Measurements from ENCODE around the gene TPI1.
"Not testable (repeated sequence)": the region's sequence is repeated elsewhere in the genome, so short reads cannot be mapped to it uniquely, and the experiment has no call there.

Gene TPI1

DNA sequence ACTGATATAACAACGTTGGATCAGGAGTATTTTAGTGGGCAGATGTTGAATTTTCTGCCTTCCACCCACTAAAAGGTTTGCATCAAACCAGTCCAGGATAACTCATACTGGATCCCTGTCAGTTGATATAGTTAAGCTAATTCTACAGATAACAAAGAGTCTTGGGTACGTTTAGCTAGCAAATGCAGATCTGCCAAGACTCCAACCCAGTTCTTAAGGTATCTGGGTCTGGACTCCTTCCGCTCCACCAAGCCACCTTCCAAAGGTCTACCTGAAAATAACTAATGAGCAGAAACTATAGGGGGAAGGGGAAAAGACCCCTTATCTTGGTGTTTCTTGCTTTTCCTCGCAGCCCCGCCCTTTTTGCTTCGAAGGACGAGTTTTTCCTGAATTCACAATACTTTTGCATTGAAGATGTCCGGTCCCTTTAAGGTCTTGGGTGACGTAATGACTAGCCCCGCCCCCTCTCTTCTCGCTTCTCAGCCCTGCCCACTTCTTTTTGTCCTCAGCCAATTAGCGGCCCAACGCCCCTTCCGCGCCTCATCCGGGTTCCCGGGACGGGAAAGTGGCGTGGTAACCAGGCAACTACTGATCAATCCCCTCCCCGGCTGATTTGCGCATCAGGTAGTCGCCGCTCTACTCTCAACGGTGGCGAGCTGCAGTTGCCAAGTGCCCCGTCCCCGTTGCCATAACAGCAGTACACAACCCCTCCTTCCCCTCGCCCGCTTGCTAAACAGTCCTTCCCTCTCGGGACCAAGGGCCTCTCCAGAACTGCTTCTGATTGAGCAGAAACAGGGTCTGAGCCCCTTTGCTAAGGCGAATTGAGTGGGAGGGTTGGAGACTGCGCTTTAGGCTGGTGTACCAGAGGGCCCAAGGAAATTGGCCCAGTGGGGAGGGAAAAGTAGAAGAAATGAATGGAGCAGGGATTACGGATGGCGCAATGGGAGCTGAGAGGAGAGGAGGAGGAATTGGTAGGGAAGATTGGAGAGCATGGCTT, 37.2 kb downstream of the TPI1 start, which contains the start of gene LRRC23:
Gene LRRC23 (plus strand): TSS at position 543 of the 997 bp plus-strand sequence. CDS start 812 bp downstream, outside the sequence.
- H3K9me3 ChIP-seq (ENCODE audit: control insufficient read depth, low read length): no peaks in the 10 kb centered on the region
- peak; percentile 98 to 99 (median 98) for DNase-seq
- H3K4me3 ChIP-seq (ENCODE audit: insufficient read depth, low read depth, low read length, poor library complexity, severe bottlenecking): peak within 1 kb of the TSS; percentile 59
- H3K36me3 ChIP-seq (ENCODE audit: control insufficient read depth, insufficient read depth, low read length): no peaks in the 10 kb centered on the region
- peaks cover 7% of the 10 kb centered on the region for H3K4me1 ChIP-seq (ENCODE audit: control insufficient read depth, insufficient read depth, low read length, poor library complexity, severe bottlenecking)
- peak within 1 kb of the TSS; percentile 91 for H3K27ac ChIP-seq (ENCODE audit: insufficient read depth, low read length, poor library complexity, severe bottlenecking)
- H3K27me3 ChIP-seq (replicated peaks; ENCODE audit: control insufficient read depth, insufficient read depth, low read length, poor library complexity, severe bottlenecking): no peaks in the 10 kb centered on the region

DNA sequence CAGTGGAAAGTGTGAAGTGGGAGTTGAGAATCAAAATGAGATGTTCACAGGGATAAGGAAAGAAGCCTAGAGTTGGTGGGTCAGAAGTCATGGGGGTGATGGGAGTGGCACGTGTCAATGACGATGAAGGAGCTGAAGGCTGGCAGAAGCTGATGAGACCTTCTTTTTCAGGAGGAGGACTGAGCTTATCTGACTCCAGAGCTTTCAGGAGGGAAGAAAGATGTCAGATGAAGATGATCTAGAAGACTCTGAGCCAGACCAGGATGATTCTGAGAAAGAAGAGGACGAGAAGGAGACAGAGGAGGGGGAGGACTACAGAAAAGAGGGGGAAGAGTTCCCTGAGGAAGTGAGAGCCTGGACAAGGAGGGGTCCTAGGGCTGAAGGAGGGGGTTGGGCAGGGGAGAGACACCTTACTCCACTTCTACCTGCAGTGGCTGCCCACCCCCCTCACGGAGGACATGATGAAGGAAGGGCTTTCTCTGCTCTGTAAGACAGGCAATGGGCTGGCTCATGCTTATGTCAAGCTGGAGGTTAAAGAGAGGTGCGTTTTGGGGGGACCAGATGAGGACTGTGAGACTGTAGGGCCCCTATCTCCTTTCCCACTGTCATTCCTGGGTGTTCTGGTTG, 38.2 kb downstream of the TPI1 start:
- no peak for DNase-seq
- H3K36me3 ChIP-seq (ENCODE audit: control insufficient read depth, insufficient read depth, low read length): no peaks in the 10 kb centered on the region
- H3K4me1 ChIP-seq (ENCODE audit: control insufficient read depth, insufficient read depth, low read length, poor library complexity, severe bottlenecking): peaks cover 7% of the 10 kb centered on the region
- H3K27me3 ChIP-seq (replicated peaks; ENCODE audit: control insufficient read depth, insufficient read depth, low read length, poor library complexity, severe bottlenecking): no peaks in the 10 kb centered on the region
- no peak overlapping the region for H3K4me3 ChIP-seq (ENCODE audit: insufficient read depth, low read depth, low read length, poor library complexity, severe bottlenecking)
- peak overlapping the region; percentile 91 for H3K27ac ChIP-seq (ENCODE audit: insufficient read depth, low read length, poor library complexity, severe bottlenecking)
- no peaks in the 10 kb centered on the region for H3K9me3 ChIP-seq (ENCODE audit: control insufficient read depth, low read length)

DNA sequence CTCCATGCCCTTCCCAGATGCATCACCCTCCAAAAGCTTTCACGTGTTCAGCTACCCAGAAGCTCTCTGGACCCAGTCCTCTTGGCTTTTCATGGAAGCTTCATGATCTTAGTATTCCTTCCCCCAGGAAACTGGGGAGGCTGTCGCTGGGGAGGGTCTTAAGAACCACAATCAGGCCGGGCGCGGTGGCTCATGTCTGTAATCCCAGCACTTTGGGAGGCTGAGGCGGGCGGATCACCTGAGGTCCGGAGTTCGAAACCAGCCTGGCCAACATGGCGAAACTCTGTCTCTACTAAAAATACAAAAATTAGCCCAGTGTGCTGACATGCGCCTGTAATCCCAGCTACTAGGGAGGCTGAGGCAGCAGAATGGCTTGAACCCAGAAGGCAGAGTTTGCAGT, 40.8 kb downstream of the TPI1 start:
- not testable (repeated sequence) for H3K27me3 ChIP-seq (replicated peaks; ENCODE audit: control insufficient read depth, insufficient read depth, low read length, poor library complexity, severe bottlenecking); DNase-seq; H3K36me3 ChIP-seq (ENCODE audit: control insufficient read depth, insufficient read depth, low read length); H3K27ac ChIP-seq (ENCODE audit: insufficient read depth, low read length, poor library complexity, severe bottlenecking); H3K4me1 ChIP-seq (ENCODE audit: control insufficient read depth, insufficient read depth, low read length, poor library complexity, severe bottlenecking); H3K9me3 ChIP-seq (ENCODE audit: control insufficient read depth, low read length); H3K4me3 ChIP-seq (ENCODE audit: insufficient read depth, low read depth, low read length, poor library complexity, severe bottlenecking)

DNA sequence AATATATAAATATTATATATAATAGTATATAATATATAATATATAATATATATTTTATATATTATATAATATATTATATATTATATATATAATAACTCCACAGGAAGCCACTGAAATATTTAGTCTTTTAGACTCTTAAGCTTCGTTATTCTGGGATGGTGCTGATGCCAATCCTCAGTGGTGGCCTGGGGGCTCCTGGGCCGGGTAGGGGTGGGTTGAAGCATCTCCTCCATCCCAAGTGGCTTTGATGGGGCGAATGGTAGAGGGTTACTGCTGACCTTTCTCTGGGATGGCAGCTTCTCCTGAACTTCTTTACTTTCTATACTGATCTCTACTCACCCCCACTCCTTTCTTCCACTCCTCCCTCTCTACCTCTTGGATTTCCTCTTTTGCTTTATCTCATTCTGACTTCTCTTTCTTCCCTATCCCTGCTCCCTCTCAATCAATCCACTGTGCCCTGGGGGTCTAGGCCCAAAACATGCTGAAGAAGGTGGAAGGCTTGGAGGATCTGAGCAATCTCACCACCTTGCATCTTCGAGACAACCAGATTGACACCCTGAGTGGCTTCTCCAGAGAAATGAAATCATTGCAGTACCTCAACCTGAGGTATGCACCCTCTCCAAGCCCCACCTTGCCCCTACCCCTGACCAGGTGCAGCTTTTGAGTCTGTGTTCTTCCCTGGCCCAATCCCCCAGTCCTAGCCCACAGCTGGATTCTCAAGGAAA, 42.3 kb downstream of the TPI1 start:
- H3K36me3 ChIP-seq (ENCODE audit: control insufficient read depth, insufficient read depth, low read length): no peaks in the 10 kb centered on the region

DNA sequence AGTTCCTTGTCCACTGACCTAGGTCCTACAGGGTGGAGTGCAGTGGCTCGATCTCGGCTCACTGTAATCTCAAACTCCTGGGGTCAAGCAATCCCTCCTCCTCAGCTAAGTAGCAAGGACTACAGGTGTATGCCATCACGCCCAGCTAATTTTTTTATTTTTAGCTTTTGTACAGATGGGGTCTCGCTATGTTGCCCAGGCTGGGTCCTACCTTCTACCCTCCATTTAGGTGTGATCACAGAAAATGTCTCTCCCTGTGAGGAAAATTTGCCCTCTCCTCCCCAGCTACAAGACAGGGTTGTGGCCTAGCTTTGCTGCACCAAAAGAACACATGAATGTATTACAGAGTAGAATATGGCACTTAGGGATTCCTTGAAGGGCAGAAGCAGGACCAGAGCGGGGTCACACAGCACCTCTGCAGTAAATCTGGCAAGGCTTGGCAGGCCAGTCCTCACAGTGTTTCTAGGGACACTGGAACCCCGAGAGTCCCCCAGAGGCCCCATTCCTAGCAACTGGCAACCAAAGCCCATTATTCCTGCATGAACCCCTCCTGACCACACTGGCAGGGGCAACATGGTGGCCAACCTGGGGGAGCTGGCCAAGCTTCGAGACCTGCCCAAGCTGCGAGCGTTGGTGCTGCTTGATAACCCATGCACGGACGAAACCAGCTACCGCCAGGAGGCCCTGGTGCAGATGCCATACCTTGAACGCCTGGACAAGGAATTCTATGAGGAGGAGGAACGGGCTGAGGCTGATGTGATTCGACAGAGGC, 45.0 kb downstream of the TPI1 start:
- H3K4me1 ChIP-seq (ENCODE audit: control insufficient read depth, insufficient read depth, low read length, poor library complexity, severe bottlenecking): peaks cover 18% of the 10 kb centered on the region
- no peak overlapping the region for H3K4me3 ChIP-seq (ENCODE audit: insufficient read depth, low read depth, low read length, poor library complexity, severe bottlenecking)
- peaks cover 9% of the 10 kb centered on the region for H3K36me3 ChIP-seq (ENCODE audit: control insufficient read depth, insufficient read depth, low read length)
- no peak for DNase-seq
- H3K9me3 ChIP-seq (ENCODE audit: control insufficient read depth, low read length): no peaks in the 10 kb centered on the region
- no peak overlapping the region for H3K27ac ChIP-seq (ENCODE audit: insufficient read depth, low read length, poor library complexity, severe bottlenecking)
- no peaks in the 10 kb centered on the region for H3K27me3 ChIP-seq (replicated peaks; ENCODE audit: control insufficient read depth, insufficient read depth, low read length, poor library complexity, severe bottlenecking)

More for the DNA sequence above, 42.3 kb downstream of the TPI1 start:
- H3K27me3 ChIP-seq (replicated peaks; ENCODE audit: control insufficient read depth, insufficient read depth, low read length, poor library complexity, severe bottlenecking): no peaks in the 10 kb centered on the region
- peaks cover 13% of the 10 kb centered on the region for H3K4me1 ChIP-seq (ENCODE audit: control insufficient read depth, insufficient read depth, low read length, poor library complexity, severe bottlenecking)
- no peaks in the 10 kb centered on the region for H3K9me3 ChIP-seq (ENCODE audit: control insufficient read depth, low read length)
- no peak overlapping the region for H3K27ac ChIP-seq (ENCODE audit: insufficient read depth, low read length, poor library complexity, severe bottlenecking)
- no peak for DNase-seq
- H3K4me3 ChIP-seq (ENCODE audit: insufficient read depth, low read depth, low read length, poor library complexity, severe bottlenecking): no peak overlapping the region

DNA sequence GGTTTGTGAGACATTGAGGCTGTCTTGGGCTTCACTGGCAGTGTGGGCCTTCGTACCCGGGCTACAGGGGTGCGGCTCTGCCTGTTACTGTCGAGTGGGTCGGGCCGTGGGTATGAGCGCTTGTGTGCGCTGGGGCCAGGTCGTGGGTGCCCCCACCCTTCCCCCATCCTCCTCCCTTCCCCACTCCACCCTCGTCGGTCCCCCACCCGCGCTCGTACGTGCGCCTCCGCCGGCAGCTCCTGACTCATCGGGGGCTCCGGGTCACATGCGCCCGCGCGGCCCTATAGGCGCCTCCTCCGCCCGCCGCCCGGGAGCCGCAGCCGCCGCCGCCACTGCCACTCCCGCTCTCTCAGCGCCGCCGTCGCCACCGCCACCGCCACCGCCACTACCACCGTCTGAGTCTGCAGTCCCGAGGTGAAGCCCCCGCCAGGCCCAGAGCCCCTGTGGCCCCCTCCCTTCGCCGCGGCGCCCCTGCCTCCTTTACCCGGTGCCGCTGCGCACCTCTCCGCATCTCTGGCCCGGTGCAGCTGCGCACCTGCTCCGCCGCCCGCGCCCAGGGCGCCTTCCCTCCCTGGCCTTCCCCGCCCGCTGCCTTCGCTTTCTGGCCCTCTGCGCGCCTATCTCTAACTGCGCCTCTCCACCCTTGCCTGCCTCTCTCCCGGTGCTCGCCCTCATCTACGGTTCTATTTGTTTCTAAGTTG, 47.1 kb downstream of the TPI1 start, which contains the start of gene ENO2:
Gene ENO2 (plus strand): TSS at position 335 of the 701 bp plus-strand sequence. CDS start 1,253 bp downstream, outside the sequence.
- peak within 1 kb of the TSS; percentile 56 for H3K4me3 ChIP-seq (ENCODE audit: insufficient read depth, low read depth, low read length, poor library complexity, severe bottlenecking)
- H3K4me1 ChIP-seq (ENCODE audit: control insufficient read depth, insufficient read depth, low read length, poor library complexity, severe bottlenecking): peaks cover 18% of the 10 kb centered on the region
- no peaks in the 10 kb centered on the region for H3K27me3 ChIP-seq (replicated peaks; ENCODE audit: control insufficient read depth, insufficient read depth, low read length, poor library complexity, severe bottlenecking)
- no peaks in the 10 kb centered on the region for H3K9me3 ChIP-seq (ENCODE audit: control insufficient read depth, low read length)
- peak within 1 kb of the TSS; percentile 89 for H3K27ac ChIP-seq (ENCODE audit: insufficient read depth, low read length, poor library complexity, severe bottlenecking)
- DNase-seq: peak; percentile 76 to 88 (median 83)
- H3K36me3 ChIP-seq (ENCODE audit: control insufficient read depth, insufficient read depth, low read length): peaks cover 12% of the 10 kb centered on the region

DNA sequence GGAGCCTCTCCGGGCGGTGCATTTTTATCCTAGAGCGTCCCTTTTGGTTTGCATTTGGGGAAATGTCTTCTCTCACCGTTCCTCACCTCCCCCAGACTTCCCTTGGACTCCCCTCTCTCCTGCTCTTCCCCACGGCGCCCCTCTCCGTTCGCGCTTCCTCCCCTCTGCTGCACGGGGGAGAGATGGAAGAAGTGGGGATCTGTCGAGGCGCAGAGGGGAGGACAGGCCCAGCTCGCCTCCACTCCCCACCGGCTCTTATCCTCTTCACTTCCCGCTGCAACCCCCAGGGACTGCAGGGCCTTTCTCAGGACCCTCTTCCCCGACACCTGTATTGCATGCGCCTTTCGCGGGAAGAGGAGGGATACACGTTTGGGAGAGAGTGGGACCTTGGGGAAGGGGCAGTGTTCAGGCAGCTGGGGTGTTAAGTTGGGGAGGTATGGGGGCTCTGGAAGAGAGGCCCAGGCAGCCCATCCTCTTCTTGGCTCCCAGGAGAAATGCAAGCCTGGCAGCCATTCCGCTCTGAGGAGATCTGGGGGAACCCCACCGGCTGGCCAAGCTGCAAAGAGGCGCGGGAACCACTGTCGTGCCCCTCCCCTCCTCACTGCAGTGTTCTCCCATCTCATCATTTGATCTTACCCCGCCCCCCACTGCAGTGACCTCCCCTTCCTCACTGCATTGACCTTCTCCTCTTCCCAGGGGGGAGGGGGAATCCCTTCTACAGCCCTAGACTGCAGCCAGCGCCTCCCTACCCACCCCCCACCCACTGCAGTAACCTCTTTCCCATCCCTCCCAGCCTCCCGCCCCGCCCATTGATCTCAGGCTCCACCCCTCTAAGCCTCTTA, 47.8 kb downstream of the TPI1 start:
- Histone ChIP-seq H3K4me1 (ENCODE audit: control insufficient read depth, insufficient read depth, low read length, poor library complexity, severe bottlenecking) (peaks cover 18% of the 10 kb centered on the region), H3K27ac (ENCODE audit: insufficient read depth, low read length, poor library complexity, severe bottlenecking) (peak overlapping the region; percentile 89), H3K36me3 (ENCODE audit: control insufficient read depth, insufficient read depth, low read length) (peaks cover 12% of the 10 kb centered on the region), H3K27me3 (replicated peaks; ENCODE audit: control insufficient read depth, insufficient read depth, low read length, poor library complexity, severe bottlenecking) (no peaks in the 10 kb centered on the region), H3K4me3 (ENCODE audit: insufficient read depth, low read depth, low read length, poor library complexity, severe bottlenecking) (peak overlapping the region; percentile 56), H3K9me3 (ENCODE audit: control insufficient read depth, low read length) (no peaks in the 10 kb centered on the region)
- no peak for DNase-seq

DNA sequence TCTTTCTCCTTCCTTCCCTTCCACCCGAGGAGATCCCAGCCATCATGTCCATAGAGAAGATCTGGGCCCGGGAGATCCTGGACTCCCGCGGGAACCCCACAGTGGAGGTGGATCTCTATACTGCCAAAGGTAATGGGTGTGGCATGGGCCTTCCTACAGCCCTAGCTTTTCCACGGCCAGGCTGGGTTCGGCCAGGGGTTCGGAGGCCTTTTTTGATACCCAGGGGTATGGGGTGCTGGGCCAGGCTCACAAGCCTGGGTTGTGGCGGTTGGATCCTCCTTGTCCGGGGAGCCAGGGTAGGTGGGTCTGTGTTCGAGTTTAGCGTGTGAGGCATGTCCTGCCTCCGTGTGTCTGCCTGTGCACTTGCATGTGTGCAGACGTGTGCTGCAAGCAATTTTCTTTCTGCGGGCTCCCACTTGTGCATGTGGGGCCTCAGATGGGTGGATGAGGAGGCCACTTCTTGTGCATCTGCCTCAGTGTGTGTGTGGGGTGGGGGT, 48.5 kb downstream of the TPI1 start:
- Histone ChIP-seq H3K9me3 (ENCODE audit: control insufficient read depth, low read length) (no peaks in the 10 kb centered on the region), H3K36me3 (ENCODE audit: control insufficient read depth, insufficient read depth, low read length) (peaks cover 13% of the 10 kb centered on the region), H3K27ac (ENCODE audit: insufficient read depth, low read length, poor library complexity, severe bottlenecking) (peak overlapping the region; percentile 89), H3K4me3 (ENCODE audit: insufficient read depth, low read depth, low read length, poor library complexity, severe bottlenecking) (no peak overlapping the region), H3K4me1 (ENCODE audit: control insufficient read depth, insufficient read depth, low read length, poor library complexity, severe bottlenecking) (peaks cover 18% of the 10 kb centered on the region), H3K27me3 (replicated peaks; ENCODE audit: control insufficient read depth, insufficient read depth, low read length, poor library complexity, severe bottlenecking) (no peaks in the 10 kb centered on the region)
- no peak for DNase-seq
